B cell (primary cell): ENCODE results near the gene SLC25A18. TPM values are rescaled to one million over a fixed set of nuclear protein-coding genes. Genes with fewer than 3 reads are reported as not detected.
"Not testable (repeated sequence)": the region's sequence is repeated elsewhere in the genome, so short reads cannot be mapped to it uniquely, and the experiment has no call there.

Experiments used
- ATAC-seq: fragments of 200-7000 bp; cut with Tn5 transposase; one replicate; pipeline ENCODE4 v1.10.0; 2021; ENCODE audit warnings: low read depth, mild to moderate bottlenecking, moderate number of reproducible peaks, moderate library complexity
- CTCF ChIA-PET: fragments of 350-600 bp; sonication (Branson Sonifier 250); formaldehyde crosslinking; loops from one replicate; lab custom pipeline; 2021; ENCODE audit warnings: antibody characterized with exemption, inconsistent platforms; lab: Charles Lee
- POLR2A ChIA-PET: fragments of 350-600 bp; sonication (Branson Sonifier 250); formaldehyde crosslinking; loops from one replicate; lab custom pipeline; 2021; ENCODE audit warnings: antibody characterized with exemption; lab: Charles Lee
- DNase-seq: peaks from one replicate; pipeline ENCODE4 v3.0.0; 2013
- H2AFZ ChIP-seq: 2 replicates; pipeline ENCODE4 v1.6.1; 2012; ENCODE audit warnings: mild to moderate bottlenecking, low read depth, low read length; ENCODE audit not compliant: insufficient read depth, poor library complexity, severe bottlenecking
- H3K27ac ChIP-seq, 2 donors: 1 replicate in 1 of 2; 2 replicates in 1 of 2; pipeline ENCODE4 v1.5.1; 2012 to 2013; ENCODE audit warnings: low read length in 2 of 2, mild to moderate bottlenecking in 2 of 2, moderate library complexity in 1 of 2
- H3K27me3 ChIP-seq, 4 experiments: fragments of 200-600 bp in 1 of 4; sonication (generic) in 1 of 4; replicated peaks in 1 of 4; 1 replicate in 2 of 4; 2 replicates in 2 of 4; pipeline versions ENCODE4 v1.6.1 to v1.7.0; 2013 to 2016; ENCODE audit warnings: low read length in 3 of 4, mild to moderate bottlenecking in 2 of 4, mixed read lengths in 1 of 4, moderate library complexity in 1 of 4; ENCODE audit not compliant: insufficient read depth in 4 of 4, control insufficient read depth in 3 of 4; ENCODE audit errors: control extremely low read depth in 1 of 4
- H3K36me3 ChIP-seq, 2 experiments: replicated peaks in 1 of 2; 1 replicate in 1 of 2; 2 replicates in 1 of 2; pipeline versions ENCODE4 v1.6.1 to v1.7.1; 2013; ENCODE audit warnings: low read length in 1 of 2; ENCODE audit not compliant: insufficient read depth in 2 of 2, control insufficient read depth in 1 of 2; ENCODE audit errors: control extremely low read depth in 1 of 2, extremely low read depth in 1 of 2
- H3K4me1 ChIP-seq, 2 donors: fragments of 200-600 bp in 1 of 2; sonication (generic) in 1 of 2; 1 replicate in 1 of 2; 2 replicates in 1 of 2; pipeline versions ENCODE4 v1.5.1 to v1.6.1; 2013 to 2017; ENCODE audit warnings: low read length in 2 of 2; ENCODE audit not compliant: control insufficient read depth in 2 of 2, insufficient read depth in 2 of 2
- H3K4me2 ChIP-seq: replicated peaks from 2 replicates; pipeline ENCODE3; 2012; ENCODE audit warnings: mild to moderate bottlenecking, low read depth, low read length; ENCODE audit not compliant: poor library complexity, severe bottlenecking
- H3K4me3 ChIP-seq, 5 experiments: fragments of 200-600 bp in 1 of 5; sonication (generic) in 1 of 5; 1 replicate in 3 of 5; 2 replicates in 2 of 5; pipeline versions ENCODE4 v1.5.1 to v1.7.0; 2011 to 2016; ENCODE audit warnings: low read length in 4 of 5, mild to moderate bottlenecking in 4 of 5, low read depth in 2 of 5, control low read depth in 1 of 5, moderate library complexity in 1 of 5; ENCODE audit not compliant: insufficient read depth in 1 of 5; ENCODE audit errors: control extremely low read depth in 1 of 5, extremely low read depth in 1 of 5
- H3K79me2 ChIP-seq: fragments of 200-600 bp; sonication (generic); one replicate; pipeline ENCODE4 v1.6.0; 2016; ENCODE audit warnings: low read length; ENCODE audit not compliant: control insufficient read depth, insufficient read depth
- H3K9ac ChIP-seq: fragments of 200-600 bp; sonication (generic); 2 replicates; pipeline ENCODE4 v1.6.1; 2017; ENCODE audit warnings: mild to moderate bottlenecking, low read length, moderate library complexity
- H3K9me3 ChIP-seq, 3 donors: one replicate each; pipeline versions ENCODE4 v1.6.1 to v1.7.1; 2013; ENCODE audit warnings: low read length in 2 of 3; ENCODE audit not compliant: control insufficient read depth in 2 of 3, insufficient read depth in 1 of 3; ENCODE audit errors: control extremely low read depth in 1 of 3
- H4K20me1 ChIP-seq: 2 replicates; pipeline ENCODE4 v1.6.0; 2012; ENCODE audit warnings: mild to moderate bottlenecking, low read length; ENCODE audit not compliant: insufficient read depth, control insufficient read depth, poor library complexity, severe bottlenecking
- H3K27ac Mint-ChIP-seq: one replicate; pipeline ENCODE4 v1.8.0; 2021; ENCODE audit warnings: mixed read lengths
- H3K27me3 Mint-ChIP-seq: one replicate; pipeline ENCODE4 v1.8.0; 2021; ENCODE audit warnings: mixed read lengths
- H3K4me1 Mint-ChIP-seq: one replicate; pipeline ENCODE4 v1.8.0; 2021; ENCODE audit warnings: mixed read lengths
- H3K4me3 Mint-ChIP-seq: one replicate; pipeline ENCODE4 v1.8.0; 2021; ENCODE audit warnings: mixed read lengths
- H3K9me3 Mint-ChIP-seq: one replicate; pipeline ENCODE4 v1.8.0; 2022; ENCODE audit warnings: mixed read lengths; ENCODE audit not compliant: insufficient read depth
- CTCF ChIP-seq: fragments of 200-600 bp; IDR thresholded peaks from one replicate; pipeline ENCODE4 v1.8.0; 2022; ENCODE audit warnings: antibody characterized with exemption, mild to moderate bottlenecking
- EZH2 ChIP-seq: IDR thresholded peaks from 2 replicates; pipeline ENCODE4 v1.6.1; 2012; ENCODE audit warnings: borderline replicate concordance, low read depth, mild to moderate bottlenecking, moderate library complexity, low read length; ENCODE audit not compliant: insufficient read depth, poor library complexity, severe bottlenecking
- WGBS: methylation state at CpG from one replicate; pipeline ENCODE4 v1.1.5; 2013; ENCODE audit warnings: missing lambda C conversion rate; ENCODE audit not compliant: insufficient coverage; 5-methylcytosine and 5-hydroxymethylcytosine counted together
- intact Hi-C: fragments of 100-400 bp; cut with micrococcal nuclease; formaldehyde crosslinking; loops from one replicate; pipeline ENCODE4 v1.10.0; 2022
- polyA plus RNA-seq: library from polyadenylated mRNA; depleted of rRNA; stranded (reverse); fragments of >200 nt; gene quantifications from 2 replicates; pipeline ENCODE4 v1.2.3, GENCODE V29; 2012
- total RNA-seq, 2 donors: library from RNA; stranded (reverse); fragments of 120-200 nt in 1 of 2; gene quantifications; 1 replicate in 1 of 2; 2 replicates in 1 of 2; pipeline versions ENCODE4 v1.2.3 to v1.2.4, GENCODE V29; 2013 to 2022

SLC25A18 gene
- total and polyA plus RNA-seq, 2 donors (not counting 1 experiment from before 2014, with no cell fraction given): not detected

- H3K4me1 ChIP-seq: no peaks in the 10 kb centered on the region
- WGBS: 95% methylated on average over 3 of the region's 3 CpGs
- peaks cover 7% of the 10 kb centered on the region for H3K27me3 Mint-ChIP-seq
- DNase-seq: no peak
- no peak overlapping the region for H3K4me3 ChIP-seq
- ChIA-PET CTCF (interaction anchor here (0.6 kb wide), 1 partner anchor 305 kb away, joined by 3 read pairs; no protein-coding TSS in a partner anchor), POLR2A (no interaction called here)
- no peaks in the 10 kb centered on the region for H3K79me2 ChIP-seq
- H3K27me3 ChIP-seq: no peaks in the 10 kb centered on the region
- no peaks in the 10 kb centered on the region for H3K9me3 ChIP-seq
- ATAC-seq: no peak
- intact Hi-C loops: no loop called here
- TF ChIP-seq CTCF (no peak), EZH2 (no peak)
- no peaks in the 10 kb centered on the region for H3K9me3 Mint-ChIP-seq
- no peak overlapping the region for H3K27ac ChIP-seq
- H4K20me1 ChIP-seq: no peaks in the 10 kb centered on the region
- no peak overlapping the region for H2AFZ ChIP-seq
- no peak overlapping the region for H3K9ac ChIP-seq
- no peaks in the 10 kb centered on the region for H3K4me1 Mint-ChIP-seq
- no peak overlapping the region for H3K27ac Mint-ChIP-seq
- H3K4me2 ChIP-seq: no peak overlapping the region
- H3K36me3 ChIP-seq: no peaks in the 10 kb centered on the region
- H3K4me3 Mint-ChIP-seq: no peak overlapping the region
Measured at GRCh38 chr22:17518406-17518805, 44.9 kb upstream of the SLC25A18 start.

DNA sequence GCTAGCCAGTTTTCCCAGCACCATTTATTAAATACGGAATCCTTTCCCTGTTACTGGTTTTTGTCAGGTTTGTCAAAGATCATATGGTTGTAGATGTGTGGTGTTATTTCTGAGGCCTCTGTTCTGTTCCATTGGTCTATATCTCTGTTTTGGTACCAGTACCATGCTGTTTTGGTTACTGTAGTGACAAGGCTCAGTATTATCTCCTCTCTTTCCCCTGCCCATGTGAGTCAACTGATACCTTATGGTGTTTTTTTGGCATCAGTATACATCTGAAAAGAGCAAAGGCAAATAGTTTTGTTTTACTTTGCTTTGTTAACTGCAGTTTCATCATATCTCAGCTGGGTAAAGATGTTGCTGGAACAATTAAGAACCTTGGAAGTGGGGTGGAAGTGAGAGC lies 41.3 kb upstream of the SLC25A18 start:
- H3K27me3 ChIP-seq, H3K9ac ChIP-seq, H3K27ac Mint-ChIP-seq, H3K4me3 Mint-ChIP-seq, H4K20me1 ChIP-seq, ATAC-seq, H3K79me2 ChIP-seq, intact Hi-C loops, H2AFZ ChIP-seq, H3K9me3 Mint-ChIP-seq, CTCF ChIA-PET, H3K4me2 ChIP-seq, H3K4me1 Mint-ChIP-seq, H3K4me3 ChIP-seq, H3K4me1 ChIP-seq, H3K27ac ChIP-seq, H3K9me3 ChIP-seq, H3K36me3 ChIP-seq, POLR2A ChIA-PET, DNase-seq: not testable (repeated sequence)
- no CpG with 5 or more reads among the region's 1 CpG for WGBS
- peaks cover 22% of the 10 kb centered on the region for H3K27me3 Mint-ChIP-seq
